SK-MEL-5 (cell line): Measurements from ENCODE around the gene MINDY4. TPM values are rescaled to one million over a fixed set of nuclear protein-coding genes. Genes with fewer than 3 reads are reported as not detected.

Source experiments
- DNase-seq: peaks from one replicate; pipeline ENCODE4 v3.0.0-alpha.2; 2016; ENCODE audit warnings: low read depth, low spot score
- in situ Hi-C: cut with HindIII; loops from 2 replicates; pipeline ENCODE4 v1.10.0; 2016; ENCODE audit warnings: low sequenced_read_pairs, high pct_unique_total_duplicates, low pct_unique_long_range_greater_than_20kb
- total RNA-seq: library from RNA; depleted of rRNA; stranded (reverse); fragments of >200 nt; shearing (Covaris generic); gene quantifications from 2 replicates; pipeline ENCODE4 v1.2.3, GENCODE V29; 2014

The MINDY4 gene
- total RNA-seq, 1 experiment from 2014 or later = 5.2 TPM

DNA sequence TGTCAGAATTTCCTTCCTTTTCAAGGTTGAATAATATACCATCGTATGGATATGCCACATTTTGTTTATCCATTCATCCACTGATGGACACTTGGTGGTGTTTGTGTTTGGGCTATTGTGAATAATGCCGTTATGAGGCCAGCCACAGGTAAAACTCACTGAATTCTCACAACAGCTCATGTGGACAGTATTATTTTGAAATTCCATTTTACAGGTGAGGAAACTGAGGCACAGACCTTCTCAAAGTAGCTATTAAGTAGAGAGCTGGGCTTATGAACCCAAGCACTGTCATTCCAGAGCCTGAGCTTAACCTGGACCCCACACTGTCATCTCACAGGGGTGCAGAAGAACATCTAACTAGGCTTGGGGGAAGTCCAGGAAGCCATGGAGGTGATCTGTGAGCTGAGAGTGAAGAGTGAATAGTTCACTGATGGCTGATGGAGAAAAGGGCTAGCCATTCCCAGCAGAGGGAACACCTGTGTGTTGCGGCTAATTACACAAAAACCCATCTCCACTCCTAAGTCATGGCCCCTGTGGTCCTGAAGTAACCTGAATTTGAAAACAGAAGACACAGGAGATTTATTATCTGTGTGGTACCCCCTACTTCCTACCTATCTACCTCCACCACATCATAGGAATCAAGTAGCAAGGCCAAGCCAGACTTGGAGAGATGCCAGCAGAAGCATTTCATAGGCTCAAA lies 10.6 kb upstream of the MINDY4 start:
- in situ Hi-C loops = no loop called here

DNA sequence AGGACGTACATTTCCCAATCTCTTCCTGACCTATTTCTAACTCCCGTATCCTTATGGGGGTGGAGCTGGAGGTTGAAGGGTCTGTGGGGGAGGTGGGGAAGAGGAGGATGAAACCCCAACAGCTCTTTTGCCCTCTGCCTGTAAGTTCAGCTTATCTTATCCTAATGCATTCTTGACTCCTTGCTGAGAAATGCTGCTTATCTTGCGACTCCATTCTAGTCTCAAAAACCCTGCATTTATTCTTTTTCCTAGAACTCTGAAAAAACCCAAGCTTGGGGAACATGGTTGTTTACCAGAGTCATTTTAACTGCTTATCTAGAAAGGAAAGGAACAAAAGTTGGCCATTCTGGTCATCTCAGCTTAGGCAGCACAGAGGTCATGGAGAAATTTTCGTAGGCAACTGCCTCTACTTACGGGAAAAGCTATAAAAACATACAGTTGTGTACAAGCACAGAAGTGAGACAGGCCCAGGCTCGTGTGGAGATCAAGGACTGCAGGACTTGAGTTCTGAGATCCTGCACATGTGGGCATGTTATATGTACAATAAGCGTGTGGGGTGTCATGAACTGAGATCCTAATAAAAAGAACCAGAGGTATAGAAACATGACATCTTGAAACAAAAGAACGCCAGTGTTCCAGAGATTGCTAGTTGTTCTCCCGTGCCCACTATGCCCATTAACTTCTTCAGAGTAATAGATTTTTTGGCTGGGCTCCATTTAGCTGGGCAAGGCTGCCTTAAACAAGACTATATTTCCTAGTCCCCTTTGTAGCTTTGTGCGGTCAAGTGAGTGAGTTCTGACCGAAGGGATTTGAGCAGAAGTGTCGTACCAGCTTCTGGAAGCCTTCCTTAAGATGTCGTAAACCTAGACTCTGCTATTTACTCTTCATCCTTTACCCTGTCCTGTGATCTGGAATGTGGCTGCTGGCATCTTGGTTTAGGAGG lies 9.7 kb upstream of the MINDY4 start:
- in situ Hi-C loops = no loop called here
- no peak for DNase-seq

More for the DNA sequence above, 10.6 kb upstream of the MINDY4 start:
- DNase-seq = no peak

DNA sequence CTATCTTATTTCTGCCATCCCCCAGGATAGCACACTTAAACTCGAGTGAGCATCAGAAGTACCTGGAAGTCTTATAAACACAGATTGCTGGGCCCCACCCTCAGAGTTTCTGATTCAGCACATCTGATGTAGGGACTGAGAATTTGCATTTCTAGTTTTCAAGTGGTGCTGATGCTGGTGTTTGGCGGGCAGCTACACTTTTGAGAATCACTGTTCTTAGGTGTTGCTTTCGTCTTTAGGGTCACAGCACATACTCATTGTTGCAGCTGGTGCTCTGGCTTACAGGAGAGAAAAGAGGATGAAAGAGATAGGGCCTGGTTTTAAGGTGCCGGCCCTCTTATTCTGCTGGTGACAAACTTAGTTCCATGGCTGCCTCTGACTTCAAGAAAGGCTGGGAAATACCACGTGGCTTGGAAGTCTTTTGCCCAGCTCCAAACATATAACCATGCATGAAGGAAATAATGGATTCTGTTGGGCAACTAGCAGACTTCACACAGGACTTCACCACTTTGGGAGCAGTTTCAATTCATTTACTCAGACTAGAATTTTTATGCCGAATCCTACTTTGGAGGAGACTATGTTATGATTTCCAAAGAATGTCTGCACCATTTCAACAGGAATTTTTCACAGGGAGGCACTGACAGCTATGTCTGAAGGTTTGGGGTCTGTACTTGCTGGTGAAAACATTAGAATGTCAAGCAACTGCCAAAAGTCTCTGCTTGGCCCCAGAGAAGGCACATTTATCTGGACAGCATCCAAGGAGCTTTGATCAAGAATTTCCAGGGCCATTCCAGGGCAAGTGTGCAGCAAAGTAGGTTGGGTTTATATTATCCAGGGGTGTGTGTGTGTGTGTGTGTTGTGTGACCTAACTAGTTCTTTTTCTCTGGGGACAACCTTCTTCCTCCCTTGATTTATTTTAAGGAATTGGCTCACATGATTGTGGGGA lies 6.9 kb upstream of the MINDY4 start:
- in situ Hi-C loops = no loop called here
- no peak for DNase-seq

DNA sequence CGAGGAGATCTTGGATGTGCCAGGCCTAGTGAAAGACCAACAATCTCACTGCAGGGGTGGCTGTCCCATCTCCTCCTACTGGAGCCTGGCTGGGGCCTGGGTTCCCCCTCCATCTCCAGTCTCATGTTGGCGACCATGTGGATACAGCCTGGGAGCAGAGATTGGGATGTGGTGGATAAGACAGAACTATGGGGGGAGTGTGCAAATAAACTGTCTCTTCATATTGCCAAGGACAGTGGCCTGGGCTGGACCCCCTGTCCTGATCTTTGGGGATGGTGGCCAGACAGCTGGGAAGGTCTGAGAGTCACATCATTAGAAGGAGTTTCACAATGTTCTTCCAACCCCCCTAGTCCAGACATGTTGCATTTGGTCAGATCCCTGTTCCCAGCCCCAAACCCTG lies 5.8 kb upstream of the MINDY4 start:
- in situ Hi-C loops = no loop called here
- DNase-seq = no peak

DNA sequence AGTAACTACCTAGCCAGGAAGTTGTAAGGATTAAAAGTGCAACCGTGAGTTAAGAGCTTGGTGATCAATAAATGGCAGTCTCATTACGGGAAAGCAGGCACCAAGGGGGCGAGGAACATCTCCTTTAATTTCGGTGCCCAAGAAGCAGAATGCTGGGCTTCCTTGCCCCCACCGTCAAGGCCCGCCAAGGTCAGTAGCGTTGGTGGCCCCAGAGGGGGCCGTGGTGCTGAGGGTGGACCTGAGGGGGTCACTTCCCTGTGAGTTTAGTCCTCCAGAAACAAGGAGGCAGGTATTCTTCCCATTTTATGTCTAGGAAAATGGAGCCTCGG lies 408 bp upstream of the MINDY4 start:
- no peak for DNase-seq
- in situ Hi-C loops = no loop called here

GRCh38 chr7:30771880-30772425 lies 736 bp downstream of the MINDY4 start:
- no peak for DNase-seq
- in situ Hi-C loops = no loop called here

GRCh38 chr7:30772984-30773383 lies 1.8 kb downstream of the MINDY4 start:
- no peak for DNase-seq
- in situ Hi-C loops = no loop called here

DNA sequence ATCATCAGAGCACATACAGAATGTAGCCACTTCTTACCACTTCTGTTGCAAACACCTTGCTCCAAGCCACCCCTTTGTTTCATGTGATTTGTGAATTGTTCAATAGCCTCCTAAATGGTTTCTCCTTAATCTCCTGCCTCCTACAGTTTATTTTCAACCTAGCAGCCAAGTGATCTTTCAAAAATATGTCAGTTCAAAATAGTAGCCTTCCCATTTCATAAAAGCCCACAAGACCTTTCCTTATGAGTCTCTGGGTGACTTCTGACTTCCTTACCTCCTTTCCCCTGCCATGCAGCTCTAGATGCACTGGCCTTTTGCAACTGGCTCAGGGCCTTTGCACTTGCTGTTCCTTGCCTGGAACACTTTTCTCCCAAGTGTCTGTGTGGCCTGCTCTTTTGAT lies 4.8 kb downstream of the MINDY4 start:
- no peak for DNase-seq
- in situ Hi-C loops = no loop called here

DNA sequence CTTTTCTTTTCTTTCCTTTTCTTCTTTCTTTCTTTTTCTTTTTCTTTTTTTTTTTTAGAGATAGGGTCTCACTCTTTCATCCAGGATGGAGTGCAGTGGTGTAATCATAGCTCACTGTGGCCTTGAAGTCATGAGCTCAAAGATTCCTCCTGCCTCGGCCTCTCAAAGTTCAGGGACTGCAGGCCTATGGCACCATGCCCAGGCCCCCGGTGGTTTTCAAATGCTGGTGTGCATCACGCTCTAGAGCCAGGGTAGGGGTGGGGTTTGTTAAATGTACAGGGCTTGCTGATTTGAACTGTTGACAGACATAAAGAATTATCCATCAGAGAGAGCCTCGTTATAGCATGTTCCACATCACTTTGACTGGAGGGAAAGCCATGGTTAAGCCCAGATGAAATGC lies 5.8 kb downstream of the MINDY4 start:
- in situ Hi-C loops = no loop called here
- no peak for DNase-seq

DNA sequence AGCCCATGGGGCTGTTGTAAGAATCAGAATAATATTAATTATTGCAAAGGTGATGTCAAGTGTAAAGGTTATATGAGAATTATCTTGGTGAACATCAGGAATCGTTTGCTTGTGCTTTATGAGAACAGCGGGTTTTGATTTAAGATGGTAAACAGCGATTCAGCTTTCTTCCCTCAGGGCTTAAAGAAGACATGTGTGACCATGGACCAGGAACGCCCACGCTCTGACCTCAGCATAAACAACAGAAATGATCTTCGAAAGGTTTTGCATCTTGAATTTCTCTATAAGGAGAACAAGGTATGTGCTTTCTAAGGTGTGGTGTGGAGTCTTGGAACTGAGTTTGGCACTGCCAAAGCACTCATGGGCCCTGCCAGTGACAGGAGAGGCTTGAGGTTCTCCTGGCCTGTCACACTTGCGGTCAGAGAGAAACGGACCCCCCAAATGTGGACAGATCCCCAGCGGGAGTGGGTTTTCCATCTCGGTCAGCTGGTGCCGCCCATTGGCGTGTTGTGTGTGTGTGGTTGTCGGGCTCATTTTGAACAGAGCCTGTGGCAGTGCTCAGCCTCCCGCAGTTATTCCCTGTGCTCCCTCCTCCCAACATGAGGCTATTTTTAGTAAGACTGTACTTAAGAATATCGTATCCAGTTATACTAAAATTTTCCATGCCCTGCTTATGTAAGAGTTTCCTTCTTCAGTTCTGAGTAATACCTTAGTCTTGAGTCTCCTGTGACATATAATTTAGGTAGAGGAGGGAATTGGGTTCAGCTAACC lies 7.2 kb downstream of the MINDY4 start:
- in situ Hi-C loops = no loop called here
- DNase-seq = no peak

DNA sequence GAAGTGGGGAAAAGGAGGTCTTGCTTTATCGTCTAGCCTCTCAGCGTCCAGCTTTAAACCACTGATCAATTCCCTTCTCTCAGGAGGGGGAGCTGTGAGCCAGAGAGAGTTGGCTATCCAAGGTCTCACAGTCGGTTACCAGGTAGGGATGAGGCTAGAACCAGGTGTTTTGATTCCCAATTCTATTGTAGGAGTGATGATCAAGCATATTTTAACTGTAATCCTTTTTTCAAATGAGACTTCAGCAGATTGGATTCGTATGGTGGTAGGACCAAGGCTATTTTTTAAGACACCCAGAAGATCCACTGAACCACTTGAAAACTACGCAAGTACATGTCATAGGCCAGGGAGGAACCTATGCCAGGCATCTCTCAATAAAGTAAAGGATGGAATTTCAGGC lies 8.4 kb downstream of the MINDY4 start:
- DNase-seq = no peak

DNA sequence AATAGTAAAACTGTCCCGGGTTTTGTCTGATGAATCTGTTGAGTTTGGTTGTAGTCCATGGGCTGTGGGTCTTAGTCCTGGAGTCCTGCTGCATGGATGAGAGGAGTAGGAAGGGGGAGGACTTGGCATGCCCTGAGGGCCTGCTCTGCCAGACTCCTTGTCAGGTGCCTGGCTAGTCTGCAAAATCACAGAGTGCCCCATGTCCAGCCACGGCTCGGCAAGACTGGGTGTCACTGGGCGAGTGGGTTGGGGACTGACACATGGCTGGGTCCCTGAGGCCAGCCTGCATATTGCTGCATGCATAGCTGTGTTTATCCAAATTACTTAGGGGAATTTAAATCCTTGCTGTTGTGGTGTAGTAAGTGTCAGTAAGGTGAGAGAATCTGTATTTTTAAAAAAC lies 9.7 kb downstream of the MINDY4 start:
- in situ Hi-C loops = no loop called here

More for the DNA sequence above, 8.4 kb downstream of the MINDY4 start:
- in situ Hi-C loops = no loop called here

GRCh38 chr7:30782690-30783089 lies 11.5 kb downstream of the MINDY4 start:
- in situ Hi-C loops = no loop called here
- DNase-seq = no peak

More for the DNA sequence above, 9.7 kb downstream of the MINDY4 start:
- DNase-seq = no peak

GRCh38 chr7:30785786-30786185 lies 14.6 kb downstream of the MINDY4 start:
- in situ Hi-C loops = no loop called here
- DNase-seq = no peak

- in situ Hi-C loops = no loop called here
- no peak for DNase-seq
These were observed 16.3 kb downstream of the MINDY4 start for GRCh38 chr7:30787486-30787885.

DNA sequence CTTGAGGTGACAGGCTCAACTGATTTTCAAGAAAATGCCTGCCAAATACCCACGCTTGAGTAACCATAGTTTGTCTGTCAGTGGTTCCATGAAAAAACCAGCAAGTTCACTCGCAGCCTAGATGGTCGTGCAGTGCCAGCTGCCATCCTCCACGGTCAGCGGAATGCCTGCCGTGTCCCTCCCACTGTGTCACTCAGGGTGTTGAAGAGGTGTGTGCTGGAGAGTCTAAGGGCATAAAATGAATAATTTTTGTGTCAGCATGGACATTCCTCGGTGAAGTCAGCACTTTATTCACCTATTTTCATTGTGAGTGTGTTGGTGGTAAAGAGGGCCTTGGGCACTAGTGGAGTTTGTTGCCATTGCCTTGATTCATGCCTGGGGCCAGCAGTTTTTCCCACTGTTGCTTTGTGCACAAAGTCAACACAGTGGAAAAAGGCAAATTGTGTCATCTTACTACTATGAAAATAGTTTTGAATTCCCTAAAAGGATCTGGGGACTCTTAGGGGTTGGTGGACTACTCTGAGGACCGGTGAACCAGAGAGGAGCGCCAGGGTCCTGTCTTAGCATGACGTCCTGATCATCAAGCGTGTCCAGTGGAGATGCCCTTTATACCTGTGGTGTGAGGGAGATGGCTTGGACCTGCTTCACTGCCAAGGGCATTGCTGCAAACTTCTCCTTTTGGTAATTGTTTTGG lies 17.6 kb downstream of the MINDY4 start:
- DNase-seq = no peak
- in situ Hi-C loops = no loop called here

- no peak for DNase-seq
- in situ Hi-C loops = no loop called here
These were observed 18.1 kb downstream of the MINDY4 start for GRCh38 chr7:30789334-30789711.
